Aorta (tissue), 5 donors: Measurements from ENCODE around the gene POP7. TPM values are rescaled to one million over a fixed set of nuclear protein-coding genes. Genes with fewer than 3 reads are reported as not detected.
"Not testable (repeated sequence)": the region's sequence is repeated elsewhere in the genome, so short reads cannot be mapped to it uniquely, and the experiment has no call there.

Source experiments
- ATAC-seq: fragments of 200-7000 bp; cut with Tn5 transposase; one replicate; pipeline ENCODE4 v1.9.1; 2022; ENCODE audit warnings: moderate library complexity; ENCODE audit not compliant: low FRiP score
- DNase-seq, 2 donors: peaks; one replicate each; pipeline ENCODE4 v3.0.0-alpha.2; 2020
- H3K27ac ChIP-seq, 2 donors: one replicate each; pipeline ENCODE4 v1.5.1; 2013; ENCODE audit warnings: low read length in 2 of 2, mild to moderate bottlenecking in 2 of 2, moderate library complexity in 2 of 2, control low read depth in 1 of 2, inconsistent platforms in 1 of 2, low read depth in 1 of 2
- H3K27me3 ChIP-seq, 2 donors: one replicate each; pipeline ENCODE4 v1.6.1; 2013; ENCODE audit warnings: control low read depth in 1 of 2, low read length in 1 of 2, mild to moderate bottlenecking in 1 of 2, moderate library complexity in 1 of 2; ENCODE audit not compliant: insufficient read depth in 2 of 2, control insufficient read depth in 1 of 2
- H3K36me3 ChIP-seq, 2 donors: one replicate each; pipeline ENCODE4 v1.6.1; 2013; ENCODE audit warnings: control low read depth in 1 of 2, low read length in 1 of 2, mild to moderate bottlenecking in 1 of 2; ENCODE audit not compliant: insufficient read depth in 2 of 2, control insufficient read depth in 1 of 2
- H3K4me1 ChIP-seq, 2 donors: one replicate each; pipeline ENCODE4 v1.6.1; 2013; ENCODE audit warnings: low read length in 2 of 2, control low read depth in 1 of 2, mild to moderate bottlenecking in 1 of 2, moderate library complexity in 1 of 2; ENCODE audit not compliant: insufficient read depth in 2 of 2, control insufficient read depth in 1 of 2
- H3K4me3 ChIP-seq, 2 donors: one replicate each; pipeline ENCODE4 v1.5.1; 2013; ENCODE audit warnings: low read length in 2 of 2, control low read depth in 1 of 2, mild to moderate bottlenecking in 1 of 2
- H3K9me3 ChIP-seq: one replicate; pipeline ENCODE4 v1.6.1; 2013; ENCODE audit warnings: mild to moderate bottlenecking, low read length; ENCODE audit not compliant: control insufficient read depth
- WGBS, 2 donors: extraction: QIAGEN DNeasy Blood & Tissue Kit; methylation state at CpG; one replicate each; pipeline ENCODE4 v1.1.7; 2013; 5-methylcytosine and 5-hydroxymethylcytosine counted together
- intact Hi-C, 2 donors: fragments of 100-400 bp; cut with DNase I; formaldehyde crosslinking; loops; one replicate each; pipeline versions ENCODE4 v1.14.2 to v1.15.0; 2022
- polyA plus RNA-seq, 2 donors: library from polyadenylated mRNA; stranded (reverse); fragments of 200-250 nt; gene quantifications; one replicate each; pipeline ENCODE4 v1.2.3, GENCODE V29; 2013
- total RNA-seq, 2 donors: library from RNA; stranded (reverse); fragmentation: NEBNext Ultra II Directional; extraction: Animal tissue kit (Norgen Biotek cat#: 25700); gene quantifications; one replicate each; pipeline ENCODE4 v1.2.1, GENCODE V29; 2021
- donor health status: healthy with polysubstance abuse.
- donor health status: Bipolar disorder and iron deficiency.
- donor health status: DM: no; HTN: no; CAD: no.
- donor health status: DM: no; HTN: no; CAD: no.
- donor health status: DM: yes; HTN: yes; CAD: no.

The POP7 gene
- total and polyA plus RNA-seq, 4 donors, result 16.4 to 31.8 (median 23.7) TPM

- H3K27me3 ChIP-seq, result no peaks in the 10 kb centered on the region
- H3K36me3 ChIP-seq, result no peaks in the 10 kb centered on the region
- no peaks in the 10 kb centered on the region for H3K4me1 ChIP-seq
- no peaks in the 10 kb centered on the region for H3K9me3 ChIP-seq
- peak in 1 of 2 donors; percentile 23 for DNase-seq
- no peak overlapping the region for H3K4me3 ChIP-seq
- H3K27ac ChIP-seq, result no peak overlapping the region
- intact Hi-C loops, result no loop called here
- 77 to 79% methylated on average over 6 of the region's 6 CpGs for WGBS, 2 donors
- no peak for ATAC-seq
These were observed 9.8 kb upstream of the POP7 start for GRCh38 chr7:100696123-100696521.

GRCh38 chr7:100699018-100699417 is 6.9 kb upstream of the POP7 start:
- H3K9me3 ChIP-seq, result no peaks in the 10 kb centered on the region
- intact Hi-C loops, result no loop called here
- ATAC-seq (no peak), DNase-seq (no peak)
- no peak overlapping the region for H3K4me3 ChIP-seq
- H3K27ac ChIP-seq, result no peak overlapping the region
- H3K27me3 ChIP-seq, result no peaks in the 10 kb centered on the region
- H3K4me1 ChIP-seq, result no peaks in the 10 kb centered on the region
- WGBS, 2 donors, result 68 to 69% methylated on average over 6 of the region's 6 CpGs
- H3K36me3 ChIP-seq, result no peaks in the 10 kb centered on the region

- H3K27ac ChIP-seq, H3K27me3 ChIP-seq, H3K9me3 ChIP-seq, H3K4me3 ChIP-seq, DNase-seq, H3K36me3 ChIP-seq, intact Hi-C loops, ATAC-seq, H3K4me1 ChIP-seq: not testable (repeated sequence)
- WGBS, 2 donors, result 61 to 63% methylated on average over 3 of the region's 3 CpGs
These were observed 4.8 kb upstream of the POP7 start for GRCh38 chr7:100701089-100701488.

- no peaks in the 10 kb centered on the region for H3K27me3 ChIP-seq
- H3K36me3 ChIP-seq, result no peaks in the 10 kb centered on the region
- no peaks in the 10 kb centered on the region for H3K9me3 ChIP-seq
- ATAC-seq (peak; percentile 91), DNase-seq (peak; percentile 84 to 94)
- H3K4me3 ChIP-seq, result peak overlapping the region; percentile 5 to 59
- peak overlapping the region in 1 of 2 donors; percentile 75 for H3K27ac ChIP-seq
- H3K4me1 ChIP-seq, result no peaks in the 10 kb centered on the region
- intact Hi-C loops, result loop anchor here (1.0 to 2.0 kb wide), 2 partner anchors 147 kb away; partner anchors contain the start of gene SLC12A9 (in 2 of the 2)
- 0% methylated on average over 25 of the region's 25 CpGs for WGBS, 2 donors
These were observed 585 bp upstream of the POP7 start for GRCh38 chr7:100705320-100705752.

- intact Hi-C loops, result no loop called here
- WGBS, 2 donors, result 24 to 27% methylated on average over 34 of the region's 34 CpGs
- Histone ChIP-seq H3K9me3 (no peaks in the 10 kb centered on the region), H3K36me3 (no peaks in the 10 kb centered on the region), H3K4me3 (peak overlapping the region; percentile 36 to 59), H3K27ac (no peak overlapping the region), H3K4me1 (no peaks in the 10 kb centered on the region), H3K27me3 (no peaks in the 10 kb centered on the region)
- ATAC-seq (no peak), DNase-seq (peak in 1 of 2 donors; percentile 82)
These were observed 871 bp downstream of the POP7 start for GRCh38 chr7:100706672-100707311.

- Histone ChIP-seq H3K4me1 (no peaks in the 10 kb centered on the region), H3K36me3 (no peaks in the 10 kb centered on the region), H3K27me3 (no peaks in the 10 kb centered on the region), H3K9me3 (no peaks in the 10 kb centered on the region), H3K4me3 (no peak overlapping the region), H3K27ac (no peak overlapping the region)
- DNase-seq (no peak), ATAC-seq (no peak)
- intact Hi-C loops, result no loop called here
- WGBS, 2 donors, result 85 to 90% methylated on average over 6 of the region's 6 CpGs
These were observed 2.5 kb downstream of the POP7 start for GRCh38 chr7:100708395-100708794.

GRCh38 chr7:100710452-100710851 is 4.5 kb downstream of the POP7 start:
- H3K4me3 ChIP-seq, result no peak overlapping the region
- H3K9me3 ChIP-seq, result no peaks in the 10 kb centered on the region
- whole genome bisulfite sequencing, 2 donors, result 73% methylated on average over 4 of the region's 4 CpGs
- intact Hi-C loops, result no loop called here
- no peaks in the 10 kb centered on the region for H3K4me1 ChIP-seq
- DNase-seq (no peak), ATAC-seq (no peak)
- no peaks in the 10 kb centered on the region for H3K36me3 ChIP-seq
- H3K27me3 ChIP-seq, result no peaks in the 10 kb centered on the region
- H3K27ac ChIP-seq, result no peak overlapping the region

- Histone ChIP-seq H3K9me3 (no peaks in the 10 kb centered on the region), H3K4me3 (no peak overlapping the region), H3K27me3 (no peaks in the 10 kb centered on the region), H3K4me1 (no peaks in the 10 kb centered on the region), H3K27ac (no peak overlapping the region), H3K36me3 (no peaks in the 10 kb centered on the region)
- intact Hi-C loops, result no loop called here
- ATAC-seq (no peak), DNase-seq (no peak)
- WGBS, 2 donors, result 43% methylated on average over 11 of the region's 11 CpGs
These were observed 5.4 kb downstream of the POP7 start for GRCh38 chr7:100711369-100711768.

- no peaks in the 10 kb centered on the region for H3K27me3 ChIP-seq
- ATAC-seq, result no peak
- no peaks in the 10 kb centered on the region for H3K9me3 ChIP-seq
- H3K36me3 ChIP-seq, result no peaks in the 10 kb centered on the region
- no peaks in the 10 kb centered on the region for H3K4me1 ChIP-seq
- DNase-seq, result no peak
- H3K4me3 ChIP-seq, result no peak overlapping the region
- 70% methylated on average over 8 of the region's 8 CpGs for WGBS, 2 donors
- intact Hi-C loops, result no loop called here
- no peak overlapping the region for H3K27ac ChIP-seq
These were observed 8.8 kb downstream of the POP7 start for GRCh38 chr7:100714725-100715124.
